NCI-H345 treated with DMSO at 0.1 percent for 48 hours (cell line): ENCODE measurements around the gene HMGB2.

Experiments
- DNase-seq: peaks from one replicate; lab custom pipeline; 2025; ENCODE audit not compliant: unreplicated experiment; lab: John Stamatoyannopoulos, UW

HMGB2 gene

GRCh38 chr4:173334891-173335752 lies 964 bp upstream of the HMGB2 start:
- peak; percentile 73 for DNase-seq

DNA sequence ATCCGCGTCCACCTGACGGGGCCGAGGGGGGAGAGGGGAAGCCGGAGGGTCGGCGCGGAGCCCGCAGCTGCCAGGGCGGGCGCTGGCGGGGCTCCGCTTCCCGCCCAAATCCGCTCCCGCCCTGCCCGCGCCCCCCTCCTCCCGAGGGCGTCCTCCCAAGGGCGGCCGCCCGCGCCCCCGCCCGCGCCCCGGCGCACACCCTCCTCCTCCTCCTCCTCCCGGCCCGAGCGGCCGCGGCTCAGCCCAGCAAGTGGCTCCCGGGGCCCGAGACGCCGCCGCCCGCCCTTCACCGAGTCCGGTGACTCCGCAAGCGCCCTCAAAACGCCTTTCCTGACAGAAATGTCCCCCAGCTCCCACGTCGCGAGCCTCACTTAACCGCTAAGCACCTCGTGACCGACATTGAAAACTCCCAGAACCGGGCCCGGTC lies 487 bp downstream of the HMGB2 start:
- DNase-seq = no peak

DNA sequence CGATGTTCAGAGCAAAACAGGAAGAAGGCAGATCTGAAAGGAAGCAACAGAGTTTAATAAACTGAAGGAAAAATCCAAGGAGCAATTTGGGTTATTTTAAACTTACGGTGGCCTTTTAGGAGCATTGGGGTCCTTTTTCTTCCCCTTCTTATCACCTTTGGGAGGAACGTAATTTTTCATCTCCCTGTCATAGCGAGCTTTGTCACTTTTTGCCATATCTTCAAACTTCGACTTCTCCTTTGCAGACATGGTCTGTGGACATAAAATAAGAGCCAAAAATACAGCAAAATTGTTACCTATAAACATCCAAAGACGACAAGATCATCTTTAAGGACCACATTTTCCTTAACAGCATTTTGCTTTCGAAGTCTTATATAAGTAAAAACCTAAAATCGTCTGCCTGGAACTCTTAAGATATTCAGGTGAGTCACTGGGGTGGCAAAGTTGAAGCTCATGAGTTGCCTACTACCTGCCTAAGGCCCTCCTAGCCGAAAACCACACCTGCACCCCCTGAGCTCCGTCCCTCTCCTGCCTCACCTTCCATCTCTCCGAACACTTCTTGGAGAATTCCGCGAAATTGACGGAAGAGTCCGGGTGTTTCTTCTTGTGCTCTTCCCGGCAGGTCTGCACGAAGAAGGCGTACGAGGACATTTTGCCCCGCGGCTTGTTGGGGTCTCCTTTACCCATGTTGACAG lies 1.0 kb downstream of the HMGB2 start:
- DNase-seq = no peak

DNA sequence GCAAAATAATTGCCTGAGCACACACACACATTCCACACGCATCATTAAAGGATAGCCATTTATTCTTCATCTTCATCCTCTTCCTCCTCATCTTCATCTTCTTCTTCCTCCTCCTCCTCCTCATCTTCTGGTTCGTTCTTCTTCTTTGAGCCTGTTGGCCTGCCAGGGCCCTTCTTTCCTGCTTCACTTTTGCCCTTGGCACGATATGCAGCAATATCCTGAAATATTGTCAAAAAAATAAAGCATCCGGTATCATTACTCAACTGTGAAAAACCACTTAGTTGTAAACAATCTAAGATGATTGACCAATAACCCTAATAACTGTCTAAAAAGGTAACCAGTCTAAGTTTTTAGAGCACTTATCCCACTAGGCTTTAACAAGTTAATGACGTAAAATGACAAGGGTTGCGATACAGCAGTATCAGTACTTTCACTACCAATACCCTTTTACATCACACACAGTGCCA lies 2.1 kb downstream of the HMGB2 start:
- DNase-seq = no peak

DNA sequence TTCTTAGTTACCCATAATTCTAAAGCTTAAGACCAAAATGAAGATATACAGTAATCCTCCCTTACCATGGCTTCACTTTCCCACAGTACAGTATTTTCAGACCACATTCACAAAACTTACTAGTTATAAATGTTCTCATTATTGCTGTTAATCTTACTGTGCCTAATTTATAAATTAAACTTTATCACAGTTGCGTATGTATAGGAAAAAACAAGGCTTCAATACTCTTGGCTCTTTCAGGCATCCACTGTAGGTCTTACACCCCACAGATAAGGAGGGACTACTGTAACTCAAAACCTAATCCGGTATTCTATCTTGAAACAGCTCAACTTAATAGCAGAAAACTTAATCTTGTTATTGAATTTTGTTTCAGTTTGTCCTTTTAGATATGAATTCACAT lies 3.6 kb downstream of the HMGB2 start:
- no peak for DNase-seq

DNA sequence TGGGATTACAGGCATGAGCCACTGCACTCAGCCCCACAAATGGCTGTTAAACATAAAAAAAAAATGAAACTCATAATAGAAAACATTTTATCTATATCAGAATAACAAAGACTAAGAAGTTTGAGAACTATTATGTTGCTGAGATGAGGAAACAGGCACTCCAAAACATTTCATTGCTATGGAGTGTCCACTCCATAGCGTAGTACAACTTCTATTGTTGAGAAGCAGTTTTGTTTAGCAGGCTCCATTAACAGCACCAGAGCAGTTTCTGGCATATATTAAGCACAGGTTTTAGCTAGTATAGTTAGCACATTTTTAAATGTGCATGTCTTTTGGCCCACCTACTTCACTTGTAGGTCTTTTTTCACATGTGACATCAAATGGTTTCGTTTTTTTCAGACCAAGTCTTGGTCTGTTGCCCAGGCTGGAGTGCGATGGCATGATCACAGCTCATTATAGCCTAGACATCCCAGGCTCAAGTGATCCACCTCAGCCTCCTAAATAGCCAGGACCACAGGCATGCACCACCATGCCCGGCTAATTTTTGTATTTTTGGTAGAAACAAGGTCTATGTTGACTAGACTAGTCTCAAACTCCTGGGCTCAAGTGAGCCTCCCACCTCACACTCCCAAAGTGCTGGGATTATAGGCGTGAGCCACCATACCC lies 5.8 kb downstream of the HMGB2 start:
- no peak for DNase-seq

GRCh38 chr4:173325007-173325736 lies 9.0 kb downstream of the HMGB2 start:
- DNase-seq = no peak

- no peak for DNase-seq
These were observed 14.5 kb downstream of the HMGB2 start for GRCh38 chr4:173319696-173320095.

DNA sequence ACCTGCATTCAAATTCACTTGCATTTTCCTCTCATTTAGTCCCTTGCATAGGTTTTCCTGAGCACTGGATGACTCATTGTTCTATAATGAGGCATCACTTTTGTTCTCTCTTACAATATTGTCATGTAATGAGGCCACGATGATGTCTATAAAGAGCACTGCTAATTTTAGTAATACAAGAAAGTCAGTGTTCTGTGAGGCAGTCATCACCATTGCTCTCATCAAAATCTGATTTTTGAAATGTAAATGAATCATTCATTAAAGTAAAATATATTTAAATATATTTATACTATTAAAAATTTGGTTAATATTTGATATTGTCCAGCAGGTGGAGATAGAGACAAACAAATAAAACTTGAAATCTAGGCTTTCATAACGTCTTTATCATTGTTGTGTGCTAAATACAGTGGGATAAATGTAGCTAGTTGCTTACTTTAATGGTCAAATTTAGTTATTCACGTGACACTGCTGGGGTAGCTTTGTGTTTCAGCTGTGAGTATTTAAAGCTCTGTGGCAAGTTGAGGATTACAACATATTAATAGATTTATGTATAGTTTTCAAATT lies 15.4 kb downstream of the HMGB2 start:
- no peak for DNase-seq

GRCh38 chr4:173318240-173318639 lies 15.9 kb downstream of the HMGB2 start:
- DNase-seq = no peak

- no peak for DNase-seq
These were observed 17.2 kb downstream of the HMGB2 start for GRCh38 chr4:173317004-173317403.

DNA sequence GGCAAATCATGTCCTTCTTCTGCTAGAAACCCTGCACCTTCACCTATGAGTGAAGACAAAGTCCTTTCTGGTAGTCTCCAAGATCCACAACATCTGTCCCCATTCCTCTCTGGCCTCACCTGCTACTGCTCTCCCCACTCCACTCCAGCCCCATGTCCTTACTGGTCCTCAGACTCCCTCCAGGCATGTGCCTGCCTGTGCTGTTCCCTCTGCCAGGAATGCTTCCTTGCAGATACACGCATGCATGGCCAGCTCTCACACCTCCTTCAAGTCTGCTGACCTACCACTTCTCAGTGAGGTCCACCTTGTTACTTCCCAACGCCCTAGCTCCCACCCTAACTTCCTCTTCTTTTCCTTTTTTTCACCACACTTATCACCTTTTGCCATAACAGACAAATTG lies 18.1 kb downstream of the HMGB2 start:
- DNase-seq = no peak

- DNase-seq = no peak
These were observed 19.4 kb downstream of the HMGB2 start for GRCh38 chr4:173314715-173315114.

DNA sequence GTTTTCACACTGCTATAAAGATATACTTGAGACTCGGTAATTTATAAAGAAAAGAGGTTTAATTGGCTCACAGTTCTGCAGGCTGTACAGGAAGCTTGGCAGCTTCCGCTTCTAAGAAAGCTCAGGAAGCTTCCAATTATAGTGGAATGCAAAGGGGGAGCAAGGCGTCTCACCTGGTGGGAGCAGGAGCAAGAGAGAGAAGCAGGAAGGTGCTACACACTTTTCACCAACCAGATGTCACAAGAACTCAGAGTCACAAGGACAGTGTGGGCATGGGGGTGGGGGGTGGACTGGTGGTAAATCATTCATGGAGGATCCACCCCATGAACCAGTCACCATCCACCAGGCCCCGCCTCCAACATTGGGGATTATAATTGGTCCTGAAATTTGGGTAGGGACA lies 22.8 kb downstream of the HMGB2 start:
- no peak for DNase-seq

DNA sequence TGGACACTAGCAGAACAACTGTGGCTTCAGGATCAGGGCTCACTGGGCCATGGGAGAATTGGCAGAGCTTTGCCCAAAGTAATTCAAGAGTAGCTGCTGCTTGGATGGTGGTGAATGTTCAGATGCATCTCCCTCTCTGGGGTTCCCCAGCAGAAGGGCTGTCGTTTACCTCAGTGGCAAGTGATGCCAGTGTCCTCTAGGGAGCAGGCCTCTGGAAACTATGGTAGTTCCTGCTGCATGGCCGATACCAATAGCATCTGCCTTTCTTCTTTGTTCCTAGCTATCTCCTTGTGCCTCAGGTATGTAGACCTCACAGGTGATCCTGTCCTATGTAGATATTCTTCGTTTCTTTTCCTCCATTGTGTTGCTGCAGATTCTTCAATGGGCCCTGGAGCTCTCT lies 26.4 kb downstream of the HMGB2 start:
- DNase-seq = no peak

DNA sequence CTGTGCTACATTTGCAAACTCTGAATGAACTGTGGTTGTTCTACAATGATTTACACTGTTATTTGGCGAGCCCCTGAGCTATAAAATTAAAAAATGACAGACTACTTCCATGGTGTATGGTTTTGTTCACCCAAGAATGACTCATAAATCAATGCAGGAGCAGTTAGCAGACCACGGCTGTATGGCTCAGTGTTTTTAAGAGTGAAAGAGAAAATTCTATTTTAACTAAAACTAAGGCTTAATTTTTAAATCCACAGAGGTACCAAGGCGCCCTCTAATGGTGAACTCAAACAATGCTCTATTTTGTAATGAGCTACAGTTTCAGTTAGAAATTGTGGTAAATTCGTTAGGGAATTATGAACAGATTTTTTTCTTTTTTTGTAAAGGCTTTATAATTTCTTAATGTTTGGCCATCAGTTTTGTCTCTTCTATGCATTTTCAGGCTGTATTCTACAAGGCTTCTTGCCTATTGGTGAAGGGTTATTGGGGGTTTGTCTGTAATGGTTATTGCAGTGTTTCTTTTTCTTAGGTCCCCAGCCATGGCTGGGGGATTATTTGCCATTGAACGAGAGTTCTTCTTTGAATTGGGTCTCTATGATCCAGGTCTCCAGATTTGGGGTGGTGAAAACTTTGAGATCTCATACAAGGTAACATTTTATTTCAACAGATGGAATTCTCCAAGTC lies 32.5 kb downstream of the HMGB2 start:
- peak; percentile 5 for DNase-seq

- no peak for DNase-seq
These were observed 39.7 kb downstream of the HMGB2 start for GRCh38 chr4:173294444-173294843.

GRCh38 chr4:173293663-173294062 lies 40.5 kb downstream of the HMGB2 start:
- no peak for DNase-seq

GRCh38 chr4:173291899-173292298 lies 42.3 kb downstream of the HMGB2 start:
- DNase-seq = no peak

- no peak for DNase-seq
These were observed 44.8 kb downstream of the HMGB2 start for GRCh38 chr4:173289353-173289727.
